K562 (cell line): ENCODE results near the gene TRAPPC4. TPM values are rescaled to one million over a fixed set of nuclear protein-coding genes. Genes with fewer than 3 reads are reported as not detected.

Experiments
- ATF6 ChIP-seq: sonication (generic); formaldehyde crosslinking; IDR thresholded peaks from 2 replicates; pipeline ENCODE4 v1.4.0; 2020; ENCODE audit warnings: mild to moderate bottlenecking, missing genetic modification reagents
- CBFA2T3 ChIP-seq: fragments of 450-650 bp; IDR thresholded peaks from 2 replicates; pipeline ENCODE4 v1.6.1; 2017
- CCNT2 ChIP-seq: IDR thresholded peaks from 2 replicates; pipeline ENCODE4 v1.6.1; 2011; ENCODE audit warnings: borderline replicate concordance, low read depth, mild to moderate bottlenecking, moderate library complexity, mixed read lengths, low read length; ENCODE audit not compliant: insufficient read length; ENCODE audit errors: extremely low read depth
- CHD4 ChIP-seq: fragments of 200-600 bp; sonication (generic); IDR thresholded peaks from 3 replicates; pipeline ENCODE4 v1.6.1; 2012; ENCODE audit warnings: low read depth, mild to moderate bottlenecking, mixed read lengths, low read length, inconsistent platforms; ENCODE audit not compliant: insufficient read depth, insufficient replicate concordance, poor library complexity, severe bottlenecking
- CREB1 ChIP-seq, 2 experiments: sonication (generic) in 1 of 2; formaldehyde crosslinking in 1 of 2; IDR thresholded peaks; 2 replicates each; pipeline versions ENCODE4 v1.6.1 to v1.8.0; 2012 to 2022; ENCODE audit warnings: inconsistent platforms in 1 of 2, mild to moderate bottlenecking in 1 of 2, missing genetic modification reagents in 1 of 2, moderate library complexity in 1 of 2
- EP400 ChIP-seq: fragments of 450-650 bp; IDR thresholded peaks from 2 replicates; pipeline ENCODE4 v1.6.1; 2017; ENCODE audit warnings: antibody characterized with exemption, mild to moderate bottlenecking, moderate library complexity
- FOXA3 ChIP-seq, 2 experiments: fragments of 450-650 bp in 1 of 2; sonication (generic) in 1 of 2; formaldehyde crosslinking; IDR thresholded peaks in 1 of 2; conservative IDR thresholded peaks in 1 of 2; 2 replicates each; pipeline versions ENCODE4 v1.4.0 to v1.8.0; 2020 to 2022; ENCODE audit warnings: mild to moderate bottlenecking in 2 of 2, missing genetic modification reagents in 1 of 2
- GABPB2 ChIP-seq: fragments of 250-450 bp; sonication (Bioruptor Pico); conservative IDR thresholded peaks from 2 replicates; pipeline ENCODE4 v1.5.1; 2021; ENCODE audit warnings: mild to moderate bottlenecking
- HINFP ChIP-seq: fragments of 450-650 bp; conservative IDR thresholded peaks from 2 replicates; pipeline ENCODE4 v1.6.1; 2016; ENCODE audit warnings: missing genetic modification characterization, low read depth, mild to moderate bottlenecking, control low read depth, missing compliant biosample characterization
- IRF9 ChIP-seq: fragments of 450-650 bp; IDR thresholded peaks from 2 replicates; pipeline ENCODE4 v1.6.1; 2016; ENCODE audit warnings: missing biosample characterization, missing genetic modification characterization
- JUN ChIP-seq, 2 experiments: sonication (generic) in 1 of 2; formaldehyde crosslinking in 1 of 2; IDR thresholded peaks; 2 replicates each; pipeline versions ENCODE4 v1.6.1 to v1.8.0; 2012 to 2022; ENCODE audit warnings: borderline replicate concordance in 2 of 2, mild to moderate bottlenecking in 2 of 2, improper control_type of control experiment in 1 of 2, low read depth in 1 of 2, low read length in 1 of 2, missing genetic modification reagents in 1 of 2
- MXD1 ChIP-seq: fragments of 250-450 bp; sonication (Bioruptor Pico); IDR thresholded peaks from 2 replicates; pipeline ENCODE4 v1.8.0; 2021; ENCODE audit warnings: borderline replicate concordance, mild to moderate bottlenecking, moderate library complexity; ENCODE audit not compliant: poor library complexity, severe bottlenecking
- NR2C1 ChIP-seq, 2 experiments: fragments of 450-650 bp; IDR thresholded peaks; 2 replicates each; pipeline ENCODE4 v1.6.1; 2017; ENCODE audit warnings: mild to moderate bottlenecking in 2 of 2, antibody characterized with exemption in 1 of 2, inconsistent platforms in 1 of 2, missing compliant biosample characterization in 1 of 2, missing genetic modification characterization in 1 of 2
- OTX1 ChIP-seq: fragments of 450-650 bp; formaldehyde crosslinking; IDR thresholded peaks from 2 replicates; pipeline ENCODE4 v1.4.0; 2022; ENCODE audit warnings: mild to moderate bottlenecking
- PCBP2 ChIP-seq: fragments of 200-400 bp; formaldehyde crosslinking; IDR thresholded peaks from 2 replicates; pipeline ENCODE4 v1.6.1; 2018; ENCODE audit warnings: low read length, low read depth, mild to moderate bottlenecking, moderate library complexity; ENCODE audit not compliant: poor library complexity, severe bottlenecking
- PHF20 ChIP-seq: fragments of 450-650 bp; IDR thresholded peaks from 2 replicates; pipeline ENCODE4 v1.6.1; 2018; ENCODE audit not compliant: partially characterized antibody
- PTTG1 ChIP-seq: fragments of 450-650 bp; IDR thresholded peaks from 2 replicates; pipeline ENCODE4 v1.6.1; 2016; ENCODE audit warnings: low read depth, mild to moderate bottlenecking, missing genetic modification characterization, missing compliant biosample characterization
- RB1 ChIP-seq: fragments of 450-650 bp; IDR thresholded peaks from 2 replicates; pipeline ENCODE4 v1.6.1; 2017; ENCODE audit warnings: low read depth, mild to moderate bottlenecking
- RBBP5 ChIP-seq: fragments of 200-600 bp; sonication (generic); IDR thresholded peaks from 2 replicates; pipeline ENCODE4 v1.6.1; 2012; ENCODE audit warnings: borderline replicate concordance, mild to moderate bottlenecking, low read length, control low read depth, inconsistent platforms; ENCODE audit not compliant: insufficient read depth, poor library complexity, severe bottlenecking
- ZNF384 ChIP-seq: IDR thresholded peaks from 2 replicates; pipeline ENCODE4 v1.6.1; 2012; ENCODE audit warnings: low read depth, low read length, improper control_type of control experiment
- polyA plus RNA-seq, 8 experiments: library from polyadenylated mRNA; depleted of rRNA in 4 of 8; stranded (reverse) in 5 of 8; unstranded in 3 of 8; fragments of >200 nt; fragmentation: Nextera tagmentation in 2 of 8; fragmentation: Illumina TruSeq in 1 of 8; extraction: Ambion mirVana in 2 of 8; extraction: Trizol in 1 of 8; gene quantifications; 2 replicates each; pipeline versions ENCODE4 v1.2.1 to v1.2.3, GENCODE V29; 2011 to 2014; ENCODE audit warnings: inconsistent platforms in 1 of 8, missing spikeins in 1 of 8
- total RNA-seq, 7 experiments: library from RNA; depleted of rRNA in 6 of 7; stranded (reverse); fragments of >200 nt in 6 of 7; fragmentation: Illumina TruSeq in 2 of 7; extraction: Trizol in 2 of 7; gene quantifications; 2 replicates each; pipeline versions ENCODE4 v1.2.1 to v1.2.3, GENCODE V29; 2011 to 2021; ENCODE audit warnings: low replicate concordance in 1 of 7

The TRAPPC4 gene
- total and polyA plus RNA-seq, 9 of the 15 experiments (the other 6 are each of a cell fraction or from before 2014, with no cell fraction given), result 121 to 524 (median 142) TPM

- TF ChIP-seq OTX1 (CRISPR knock-in tag) (peak; percentile 23; the same call in 1 of the 2 replicates), EP400 (peak; percentile 98), GABPB2 (no peak), CCNT2 (no peak), ATF6 (0 out of 2 replicates have a peak, but pooled peaks have one; percentile 56), PCBP2 (no peak), RBBP5 (no peak), PHF20 (peak; percentile 77), JUN (IDR thresholded peaks at IDR 0.05; ENCODE audit: borderline replicate concordance, low read depth, low read length) (no peak; the same call in 1 of the 2 replicates), JUN (CRISPR knock-in tag; IDR thresholded peaks at IDR 0.05; ENCODE audit: borderline replicate concordance) (0 out of 2 replicates have a peak, but pooled peaks have one; percentile 62), CREB1 (IDR thresholded peaks at IDR 0.05) (no peak; the same call in 1 of the 2 replicates), CREB1 (CRISPR knock-in tag; IDR thresholded peaks at IDR 0.05) (peak; percentile 57; the same call in 1 of the 2 replicates), IRF9 (tag) (no peak), FOXA3 (CRISPR knock-in tag; conservative IDR thresholded peaks at IDR 0.05 in 1 of 2, IDR thresholded peaks at IDR 0.05 in 1 of 2) (no peak; a peak in 1 of 4 replicates), NR2C1 (IDR thresholded peaks at IDR 0.05) (peak; percentile 44; the same call in 1 of the 2 replicates), NR2C1 (tag; IDR thresholded peaks at IDR 0.05) (peak; percentile 59), ZNF384 (no peak), CBFA2T3 (no peak), PTTG1 (tag) (no peak), MXD1 (CRISPR knock-in tag) (peak; percentile 13), HINFP (tag) (no peak), RB1 (no peak; the same call in 1 of the 2 replicates), CHD4 (no peak)
Observed at GRCh38 chr11:118980191-118980881, 38.2 kb upstream of the TRAPPC4 start (continued).
